Measurements from ENCODE around the gene CEP41.
A peak's percentile ranks its signal among the peaks of the same experiment; 100 is the strongest.

CEP41 gene

GRCh38 chr7:130352194-130353074, 88.4 kb downstream of the CEP41 start:
- no peak overlapping the region for H3K9ac ChIP-seq (ENCODE audit: low read length)

GRCh38 chr7:130351791-130352090, 89.1 kb downstream of the CEP41 start:
- H3K27ac ChIP-seq (ENCODE audit: low read length), result no peak overlapping the region
- H3K4me3 ChIP-seq (ENCODE audit: low read length), result no peak overlapping the region
- H3K36me3 ChIP-seq (ENCODE audit: control insufficient read depth, low read depth, low read length), result no peaks in the 10 kb centered on the region
- peaks cover 3% of the 10 kb centered on the region for H3K27me3 ChIP-seq (ENCODE audit: control insufficient read depth, insufficient read depth, low read length)
- H3K9ac ChIP-seq (ENCODE audit: low read length), result no peak overlapping the region
- no peaks in the 10 kb centered on the region for H3K9me3 ChIP-seq (ENCODE audit: control insufficient read depth, low read depth, low read length)
- H3K4me1 ChIP-seq (ENCODE audit: control insufficient read depth, low read depth, low read length), result peaks cover 39% of the 10 kb centered on the region

More at GRCh38 chr7:130352194-130353074, 88.4 kb downstream of the CEP41 start:
- H3K36me3 ChIP-seq (ENCODE audit: control insufficient read depth, low read depth, low read length), result no peaks in the 10 kb centered on the region
- H3K9me3 ChIP-seq (ENCODE audit: control insufficient read depth, low read depth, low read length), result no peaks in the 10 kb centered on the region
- peaks cover 3% of the 10 kb centered on the region for H3K27me3 ChIP-seq (ENCODE audit: control insufficient read depth, insufficient read depth, low read length)
- H3K27ac ChIP-seq (ENCODE audit: low read length), result no peak overlapping the region
- H3K4me1 ChIP-seq (ENCODE audit: control insufficient read depth, low read depth, low read length), result peaks cover 42% of the 10 kb centered on the region
- H3K4me3 ChIP-seq (ENCODE audit: low read length), result no peak overlapping the region

- Histone ChIP-seq H3K9me3 (ENCODE audit: control insufficient read depth, low read depth, low read length) (no peaks in the 10 kb centered on the region), H3K36me3 (ENCODE audit: control insufficient read depth, low read depth, low read length) (no peaks in the 10 kb centered on the region), H3K27me3 (ENCODE audit: control insufficient read depth, insufficient read depth, low read length) (peaks cover 3% of the 10 kb centered on the region), H3K27ac (ENCODE audit: low read length) (no peak overlapping the region), H3K9ac (ENCODE audit: low read length) (no peak overlapping the region), H3K4me1 (ENCODE audit: control insufficient read depth, low read depth, low read length) (peaks cover 33% of the 10 kb centered on the region), H3K4me3 (ENCODE audit: low read length) (no peak overlapping the region)
Measured at GRCh38 chr7:130350945-130351790, 89.6 kb downstream of the CEP41 start.

- Histone ChIP-seq H3K9ac (ENCODE audit: low read length) (no peak overlapping the region), H3K4me1 (ENCODE audit: control insufficient read depth, low read depth, low read length) (peaks cover 36% of the 10 kb centered on the region), H3K27me3 (ENCODE audit: control insufficient read depth, insufficient read depth, low read length) (peaks cover 3% of the 10 kb centered on the region), H3K36me3 (ENCODE audit: control insufficient read depth, low read depth, low read length) (no peaks in the 10 kb centered on the region), H3K9me3 (ENCODE audit: control insufficient read depth, low read depth, low read length) (no peaks in the 10 kb centered on the region), H3K27ac (ENCODE audit: low read length) (no peak overlapping the region), H3K4me3 (ENCODE audit: low read length) (no peak overlapping the region)
Measured at GRCh38 chr7:130349911-130350782, 90.7 kb downstream of the CEP41 start.

- H3K9me3 ChIP-seq (ENCODE audit: control insufficient read depth, low read depth, low read length), result no peaks in the 10 kb centered on the region
- H3K36me3 ChIP-seq (ENCODE audit: control insufficient read depth, low read depth, low read length), result no peaks in the 10 kb centered on the region
- no peak overlapping the region for H3K27ac ChIP-seq (ENCODE audit: low read length)
- H3K4me1 ChIP-seq (ENCODE audit: control insufficient read depth, low read depth, low read length), result peaks cover 29% of the 10 kb centered on the region
- H3K27me3 ChIP-seq (ENCODE audit: control insufficient read depth, insufficient read depth, low read length), result peaks cover 2% of the 10 kb centered on the region
- no peak overlapping the region for H3K4me3 ChIP-seq (ENCODE audit: low read length)
- no peak overlapping the region for H3K9ac ChIP-seq (ENCODE audit: low read length)
Measured at GRCh38 chr7:130346941-130347340, 93.9 kb downstream of the CEP41 start.

GRCh38 chr7:130346177-130346905, 94.5 kb downstream of the CEP41 start:
- Histone ChIP-seq H3K27me3 (ENCODE audit: control insufficient read depth, insufficient read depth, low read length) (no peaks in the 10 kb centered on the region), H3K27ac (ENCODE audit: low read length) (no peak overlapping the region), H3K36me3 (ENCODE audit: control insufficient read depth, low read depth, low read length) (no peaks in the 10 kb centered on the region), H3K9ac (ENCODE audit: low read length) (no peak overlapping the region), H3K4me1 (ENCODE audit: control insufficient read depth, low read depth, low read length) (peaks cover 23% of the 10 kb centered on the region), H3K4me3 (ENCODE audit: low read length) (no peak overlapping the region), H3K9me3 (ENCODE audit: control insufficient read depth, low read depth, low read length) (no peaks in the 10 kb centered on the region)

GRCh38 chr7:130345725-130346124, 95.1 kb downstream of the CEP41 start:
- H3K27ac ChIP-seq (ENCODE audit: low read length), result no peak overlapping the region
- H3K36me3 ChIP-seq (ENCODE audit: control insufficient read depth, low read depth, low read length), result no peaks in the 10 kb centered on the region
- peaks cover 20% of the 10 kb centered on the region for H3K4me1 ChIP-seq (ENCODE audit: control insufficient read depth, low read depth, low read length)
- H3K9ac ChIP-seq (ENCODE audit: low read length), result no peak overlapping the region
- no peaks in the 10 kb centered on the region for H3K9me3 ChIP-seq (ENCODE audit: control insufficient read depth, low read depth, low read length)
- peak overlapping the region; percentile 0 for H3K4me3 ChIP-seq (ENCODE audit: low read length)
- H3K27me3 ChIP-seq (ENCODE audit: control insufficient read depth, insufficient read depth, low read length), result no peaks in the 10 kb centered on the region

- Histone ChIP-seq H3K4me3 (ENCODE audit: low read length) (peak overlapping the region; percentile 0), H3K4me1 (ENCODE audit: control insufficient read depth, low read depth, low read length) (peaks cover 19% of the 10 kb centered on the region), H3K9ac (ENCODE audit: low read length) (no peak overlapping the region), H3K27ac (ENCODE audit: low read length) (no peak overlapping the region), H3K9me3 (ENCODE audit: control insufficient read depth, low read depth, low read length) (no peaks in the 10 kb centered on the region), H3K27me3 (ENCODE audit: control insufficient read depth, insufficient read depth, low read length) (no peaks in the 10 kb centered on the region), H3K36me3 (ENCODE audit: control insufficient read depth, low read depth, low read length) (no peaks in the 10 kb centered on the region)
Measured at GRCh38 chr7:130345136-130345535, 95.7 kb downstream of the CEP41 start.

- Histone ChIP-seq H3K9me3 (ENCODE audit: control insufficient read depth, low read depth, low read length) (no peaks in the 10 kb centered on the region), H3K4me1 (ENCODE audit: control insufficient read depth, low read depth, low read length) (peaks cover 15% of the 10 kb centered on the region), H3K36me3 (ENCODE audit: control insufficient read depth, low read depth, low read length) (no peaks in the 10 kb centered on the region), H3K4me3 (ENCODE audit: low read length) (peak within 1 kb of the TSS; percentile 0), H3K27ac (ENCODE audit: low read length) (no peak within 1 kb of the TSS), H3K27me3 (ENCODE audit: control insufficient read depth, insufficient read depth, low read length) (no peaks in the 10 kb centered on the region), H3K9ac (ENCODE audit: low read length) (no peak within 1 kb of the TSS)
Measured at GRCh38 chr7:130344271-130344866, 96.4 kb downstream of the CEP41 start, which contains the start of gene CPA5. CPA5 (plus strand) TSS chr7:130344816; CDS start chr7:130346486, 1,670 bp downstream.
